ENCODE results near the gene SLC25A24.

Gene SLC25A24

DNA sequence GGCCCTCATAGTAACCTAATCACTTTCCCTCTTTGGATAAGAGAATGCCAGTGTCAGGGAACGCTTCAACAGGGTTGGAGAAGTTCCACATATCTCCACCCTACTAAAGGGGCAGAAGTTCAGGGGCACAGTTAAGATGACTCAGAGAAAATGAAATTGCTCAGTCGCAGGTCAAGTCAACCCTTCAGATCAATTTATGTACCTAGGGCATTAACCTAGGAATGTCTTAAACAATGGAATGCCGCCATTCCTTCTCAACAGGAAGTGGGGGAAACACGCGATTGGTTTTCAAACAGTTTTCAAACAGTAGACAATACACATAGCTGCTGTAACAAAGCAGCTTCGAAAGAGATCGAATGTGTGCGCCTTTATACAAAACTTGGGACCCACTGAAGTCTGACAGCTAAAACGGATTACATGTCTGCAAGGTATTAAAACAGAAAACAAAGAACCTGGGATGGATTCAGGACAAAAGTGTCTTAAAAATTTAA lies 897 bp downstream of the SLC25A24 start:
- no peak for DNase-seq (ENCODE audit: insufficient read length, low spot score)
- TF ChIP-seq, protein P1, sequence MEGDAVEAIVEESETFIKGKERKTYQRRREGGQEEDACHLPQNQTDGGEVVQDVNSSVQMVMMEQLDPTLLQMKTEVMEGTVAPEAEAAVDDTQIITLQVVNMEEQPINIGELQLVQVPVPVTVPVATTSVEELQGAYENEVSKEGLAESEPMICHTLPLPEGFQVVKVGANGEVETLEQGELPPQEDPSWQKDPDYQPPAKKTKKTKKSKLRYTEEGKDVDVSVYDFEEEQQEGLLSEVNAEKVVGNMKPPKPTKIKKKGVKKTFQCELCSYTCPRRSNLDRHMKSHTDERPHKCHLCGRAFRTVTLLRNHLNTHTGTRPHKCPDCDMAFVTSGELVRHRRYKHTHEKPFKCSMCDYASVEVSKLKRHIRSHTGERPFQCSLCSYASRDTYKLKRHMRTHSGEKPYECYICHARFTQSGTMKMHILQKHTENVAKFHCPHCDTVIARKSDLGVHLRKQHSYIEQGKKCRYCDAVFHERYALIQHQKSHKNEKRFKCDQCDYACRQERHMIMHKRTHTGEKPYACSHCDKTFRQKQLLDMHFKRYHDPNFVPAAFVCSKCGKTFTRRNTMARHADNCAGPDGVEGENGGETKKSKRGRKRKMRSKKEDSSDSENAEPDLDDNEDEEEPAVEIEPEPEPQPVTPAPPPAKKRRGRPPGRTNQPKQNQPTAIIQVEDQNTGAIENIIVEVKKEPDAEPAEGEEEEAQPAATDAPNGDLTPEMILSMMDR (IDR thresholded peaks at IDR 0.05; ENCODE audit: insufficient read depth, missing control alignments), result no peak
- no peak for FAIRE-seq

DNA sequence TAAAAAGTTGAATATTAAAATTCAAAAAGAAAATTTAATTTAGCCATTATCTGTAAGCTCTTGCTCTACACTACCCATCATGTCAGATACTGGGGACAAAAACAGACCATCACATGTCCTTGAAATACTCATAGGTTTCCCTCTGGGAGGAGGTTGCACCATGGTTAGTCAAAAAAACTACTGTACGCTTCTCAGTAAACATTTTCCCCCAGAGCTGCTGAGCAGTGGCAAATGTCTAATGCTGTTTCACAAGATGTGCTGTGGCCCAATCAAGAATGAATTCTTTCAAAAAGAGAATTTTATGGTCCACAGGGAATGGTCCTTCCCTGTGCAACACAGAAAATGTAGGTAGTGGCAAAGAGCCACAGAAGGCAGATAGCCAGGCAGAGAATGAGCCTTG lies 6.1 kb downstream of the SLC25A24 start:
- DNase-seq (ENCODE audit: insufficient read length, low spot score), result no peak
- FAIRE-seq, result no peak
- TF ChIP-seq, protein P1 (IDR thresholded peaks at IDR 0.05; ENCODE audit: insufficient read depth, missing control alignments), result no peak

DNA sequence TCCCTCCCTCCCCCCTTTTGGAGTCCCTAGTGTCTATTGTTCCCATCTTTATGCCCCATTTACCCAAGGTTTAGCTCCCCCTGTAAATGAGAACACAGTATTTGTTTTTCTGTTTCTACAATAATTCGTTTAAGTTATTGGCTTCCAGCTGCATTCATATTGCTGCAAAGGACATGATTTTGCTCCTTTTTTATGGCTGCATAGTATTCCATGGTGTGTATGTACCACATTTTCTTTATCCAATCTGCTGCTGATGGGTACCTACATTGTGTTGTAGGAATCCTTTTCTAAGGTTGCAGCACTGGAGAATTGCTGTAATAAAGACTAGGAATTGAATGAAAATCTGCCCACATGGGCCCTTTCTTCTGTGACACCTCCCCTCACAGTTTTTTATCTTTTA lies 6.8 kb downstream of the SLC25A24 start:
- TF ChIP-seq, protein P1 (IDR thresholded peaks at IDR 0.05; ENCODE audit: insufficient read depth, missing control alignments), result no peak
- DNase-seq (ENCODE audit: insufficient read length, low spot score), result no peak
- no peak for FAIRE-seq

DNA sequence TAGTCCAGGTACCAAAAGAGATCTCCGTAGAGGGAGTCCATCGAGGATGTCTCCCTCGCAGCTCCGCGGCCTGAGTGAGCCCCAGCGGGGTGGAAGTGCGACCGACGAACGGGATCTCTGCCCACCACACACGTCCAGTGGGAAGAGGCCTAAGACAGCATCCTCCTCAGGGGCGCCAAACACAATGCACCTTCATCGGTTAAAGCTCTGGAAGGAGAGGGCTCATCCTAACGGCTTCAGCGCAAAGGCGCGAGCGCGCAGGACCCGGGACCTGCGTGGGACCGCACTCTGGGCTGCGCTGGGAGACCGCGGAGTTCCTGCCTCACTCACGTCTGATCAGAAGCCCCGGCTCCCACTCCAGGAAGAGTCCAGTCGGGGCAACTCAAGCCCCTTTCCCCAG lies 7.6 kb downstream of the SLC25A24 start:
- no peak for FAIRE-seq
- TF ChIP-seq, protein P1 (IDR thresholded peaks at IDR 0.05; ENCODE audit: insufficient read depth, missing control alignments), result no peak
- no peak for DNase-seq (ENCODE audit: insufficient read length, low spot score)

DNA sequence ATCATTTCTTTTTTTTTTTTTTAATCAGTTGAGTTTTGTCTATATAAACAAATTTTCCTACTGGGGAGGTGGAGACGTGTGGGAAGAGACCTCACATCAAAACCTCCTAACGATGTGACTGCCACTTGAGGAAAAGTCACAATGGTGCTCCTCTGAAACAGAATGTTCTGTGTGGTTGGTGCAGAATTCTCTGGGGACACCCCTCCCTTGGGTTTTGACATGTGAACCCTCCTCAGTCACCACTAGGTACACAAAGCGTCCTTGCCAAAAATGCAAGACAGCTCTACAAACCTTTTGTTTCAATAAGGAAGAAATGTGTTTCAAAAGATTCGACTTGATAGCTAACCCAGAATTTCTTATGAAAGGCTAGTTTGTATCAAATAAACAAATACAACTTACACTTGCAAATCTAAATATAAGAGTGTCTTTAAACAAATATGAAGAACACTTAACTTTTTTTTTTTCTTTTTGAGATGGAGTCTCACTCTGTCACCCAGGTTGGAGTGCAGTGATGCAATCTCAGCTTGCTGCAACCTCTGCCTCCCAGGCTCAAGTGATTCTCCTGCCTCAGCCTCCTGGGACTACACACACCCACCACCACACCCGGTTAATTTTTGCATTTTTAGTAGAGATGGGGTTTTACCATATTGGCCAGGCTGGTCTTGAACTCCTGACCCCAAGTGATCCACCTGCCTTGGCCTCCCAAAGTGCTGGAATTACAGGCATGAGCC lies 9.3 kb downstream of the SLC25A24 start:
- TF ChIP-seq, protein P1 (IDR thresholded peaks at IDR 0.05; ENCODE audit: insufficient read depth, missing control alignments), result no peak
- DNase-seq (ENCODE audit: insufficient read length, low spot score) (no peak), FAIRE-seq (no peak)

DNA sequence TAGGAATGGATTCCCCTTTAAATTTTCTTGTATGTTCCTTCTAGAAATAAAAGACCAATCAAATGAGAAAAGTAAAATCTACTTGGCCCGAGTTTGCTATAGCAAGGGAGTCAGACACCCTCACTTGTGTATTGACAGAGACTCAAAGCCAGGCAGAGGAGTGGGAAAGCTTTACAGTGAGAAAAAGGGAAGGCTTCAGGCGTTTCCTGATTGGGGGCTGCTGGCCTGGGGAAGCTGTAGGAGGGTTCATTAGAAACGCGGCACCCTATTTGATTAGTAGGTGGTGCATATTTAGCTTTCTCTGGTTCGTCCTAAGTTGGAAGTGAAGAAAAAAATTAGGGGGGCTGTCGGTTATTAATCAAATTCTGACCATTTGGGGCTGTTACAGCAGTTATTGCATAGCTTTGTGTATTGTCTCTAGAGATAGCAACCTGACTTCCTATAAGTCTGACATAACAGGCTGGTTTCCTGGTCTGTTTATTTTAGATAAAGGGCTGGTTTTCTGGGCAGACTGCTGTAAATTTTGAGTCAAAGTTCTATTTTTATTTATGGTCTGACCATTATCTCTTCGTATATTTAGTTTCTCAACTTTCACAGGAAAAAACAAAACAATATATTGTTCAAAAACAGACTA lies 10.0 kb downstream of the SLC25A24 start:
- no peak for DNase-seq (ENCODE audit: insufficient read length, low spot score)
- TF ChIP-seq, protein P1 (IDR thresholded peaks at IDR 0.05; ENCODE audit: insufficient read depth, missing control alignments), result no peak
- FAIRE-seq, result no peak

DNA sequence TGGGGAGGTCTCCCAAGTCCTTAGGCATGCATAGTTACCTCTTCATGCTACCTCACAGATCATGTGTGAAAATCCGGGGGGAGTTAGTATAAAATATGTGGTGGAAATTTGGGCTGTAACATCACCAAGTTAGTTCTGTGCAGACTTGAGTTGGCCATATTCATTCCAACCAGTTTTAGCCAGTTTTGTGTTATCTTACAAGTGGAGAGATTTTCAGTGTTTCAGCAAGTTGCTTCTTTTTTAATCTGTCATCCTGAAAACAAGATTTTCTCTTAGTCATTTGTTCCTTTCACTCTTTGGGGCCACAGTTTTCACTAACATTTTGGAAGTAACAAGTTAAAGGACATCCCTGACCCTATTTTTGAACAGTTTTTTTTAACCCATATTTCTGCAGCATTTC lies 11.3 kb downstream of the SLC25A24 start:
- FAIRE-seq (no peak), DNase-seq (ENCODE audit: insufficient read length, low spot score) (no peak)
- TF ChIP-seq, protein P1 (IDR thresholded peaks at IDR 0.05; ENCODE audit: insufficient read depth, missing control alignments), result no peak

Measured in D721Med (cell line).